OCI-LY7 (cell line): ENCODE data around the gene SFTPA2. TPM values are rescaled to one million over a fixed set of nuclear protein-coding genes. Genes with fewer than 3 reads are reported as not detected.
"Not testable (repeated sequence)": the region's sequence is repeated elsewhere in the genome, so short reads cannot be mapped to it uniquely, and the experiment has no call there.

ENCODE experiments used
- BruUV-seq: library from RNA; stranded (reverse); fragments of 400-500 nt; replicated peaks from 2 replicates; lab custom pipeline; 2021; lab: Mats Ljungman, UMichigan
- CTCF ChIA-PET: fragments of 300-600 bp; sonication (Branson Sonifier 250); formaldehyde crosslinking; loops from one replicate; lab custom pipeline; 2022; ENCODE audit warnings: antibody characterized with exemption; ENCODE audit not compliant: unreplicated experiment; lab: Charles Lee
- POLR2A ChIA-PET: fragments of 300-600 bp; sonication (Branson Sonifier 250); formaldehyde crosslinking; loops from one replicate; lab custom pipeline; 2022; ENCODE audit warnings: antibody characterized with exemption; lab: Charles Lee
- DNase-seq: peaks from one replicate; pipeline ENCODE4 v3.0.0-alpha.2; 2015; ENCODE audit warnings: low spot score
- H2AFZ ChIP-seq: fragments of 200-600 bp; sonication (generic), shearing (Covaris generic); 2 replicates; pipeline ENCODE4 v1.6.1; 2014; ENCODE audit warnings: mild to moderate bottlenecking, antibody characterized with exemption, low read length, moderate library complexity
- H3K27ac ChIP-seq: fragments of 200-600 bp; sonication (generic); 2 replicates; pipeline ENCODE4 v1.5.1; 2014; ENCODE audit warnings: mixed run types, low read depth, mild to moderate bottlenecking, moderate library complexity, low read length, inconsistent platforms; ENCODE audit not compliant: poor library complexity, severe bottlenecking
- H3K36me3 ChIP-seq: fragments of 200-600 bp; sonication (generic); 2 replicates; pipeline ENCODE4 v1.6.1; 2014; ENCODE audit warnings: mild to moderate bottlenecking, antibody characterized with exemption, low read length, moderate library complexity, mixed read lengths; ENCODE audit not compliant: insufficient read depth
- H3K4me1 ChIP-seq: fragments of 200-600 bp; sonication (generic); 2 replicates; pipeline ENCODE4 v1.5.1; 2014; ENCODE audit warnings: mild to moderate bottlenecking, low read length; ENCODE audit not compliant: insufficient read depth, poor library complexity, severe bottlenecking
- H3K4me2 ChIP-seq: fragments of 200-600 bp; sonication (generic); 2 replicates; pipeline ENCODE4 v1.6.1; 2014; ENCODE audit warnings: mild to moderate bottlenecking, low read length
- H3K4me3 ChIP-seq: fragments of 200-600 bp; sonication (generic); 2 replicates; pipeline ENCODE4 v1.5.1; 2014; ENCODE audit warnings: mild to moderate bottlenecking, low read depth, low read length; ENCODE audit not compliant: poor library complexity, severe bottlenecking
- H3K79me2 ChIP-seq: fragments of 200-600 bp; sonication (generic); 2 replicates; pipeline ENCODE4 v1.6.1; 2016; ENCODE audit warnings: low read depth, mild to moderate bottlenecking, low read length, moderate library complexity, mixed read lengths; ENCODE audit not compliant: insufficient read depth
- H3K9me2 ChIP-seq: fragments of 200-600 bp; sonication (generic); 2 replicates; pipeline ENCODE4 v1.6.1; 2016; ENCODE audit warnings: mild to moderate bottlenecking, low read length, mixed read lengths; ENCODE audit not compliant: insufficient read depth
- H3K9me3 ChIP-seq: fragments of 200-600 bp; sonication (generic); 2 replicates; pipeline ENCODE4 v1.6.1; 2014; ENCODE audit warnings: mild to moderate bottlenecking, mixed run types, low read length, mixed read lengths
- H4K20me1 ChIP-seq: fragments of 200-600 bp; sonication (generic); 2 replicates; pipeline ENCODE4 v1.6.1; 2014; ENCODE audit warnings: mild to moderate bottlenecking, antibody characterized with exemption, low read length, moderate library complexity, mixed read lengths; ENCODE audit not compliant: insufficient read depth
- CTCF ChIP-seq: fragments of 200-600 bp; sonication (generic); conservative IDR thresholded peaks from 2 replicates; pipeline ENCODE4 v1.5.1; 2014; ENCODE audit warnings: mild to moderate bottlenecking, antibody characterized with exemption, low read length, moderate library complexity, mixed read lengths
- EZH2phosphoT487 ChIP-seq: fragments of 200-600 bp; sonication (generic); IDR thresholded peaks from 2 replicates; pipeline ENCODE4 v1.6.1; 2018; ENCODE audit warnings: low read depth, borderline replicate concordance, mild to moderate bottlenecking, mixed run types, antibody characterized with exemption, low read length, moderate library complexity, mixed read lengths
- intact Hi-C: fragments of 100-400 bp; cut with micrococcal nuclease; formaldehyde crosslinking; loops from one replicate; pipeline ENCODE4 v1.10.0; 2022; ENCODE audit not compliant: unreplicated experiment
- total RNA-seq, 2 experiments: library from RNA; depleted of rRNA in 1 of 2; stranded (reverse); fragments of >200 nt in 1 of 2; shearing (Covaris generic) in 1 of 2; gene quantifications; 2 replicates each; pipeline ENCODE4 v1.2.3, GENCODE V29; 2014 to 2022

Gene SFTPA2
- total RNA-seq, 2 experiments from 2014 or later: not detected

- Histone ChIP-seq H3K9me2 (no peaks in the 10 kb centered on the region), H3K36me3 (no peaks in the 10 kb centered on the region), H3K4me3 (no peak overlapping the region), H3K4me1 (no peaks in the 10 kb centered on the region), H4K20me1 (no peaks in the 10 kb centered on the region), H3K27ac (no peak overlapping the region), H3K79me2 (no peaks in the 10 kb centered on the region), H2AFZ (no peak overlapping the region), H3K9me3 (no peaks in the 10 kb centered on the region), H3K4me2 (no peak overlapping the region)
- no peak for DNase-seq
- BruUV-seq: no TSS peak
- TF ChIP-seq CTCF (no peak), EZH2phosphoT487 (no peak)
- intact Hi-C loops: no loop called here
- POLR2A ChIA-PET: no interaction called here
- CTCF ChIA-PET: no interaction called here
Measured at GRCh38 chr10:79542626-79543025, 17.6 kb downstream of the SFTPA2 start.

GRCh38 chr10:79540930-79541329, 19.3 kb downstream of the SFTPA2 start:
- H4K20me1 ChIP-seq, H3K4me2 ChIP-seq, BruUV-seq, H3K4me1 ChIP-seq, H3K27ac ChIP-seq, H3K4me3 ChIP-seq, H3K79me2 ChIP-seq, H3K36me3 ChIP-seq, H3K9me3 ChIP-seq, intact Hi-C loops, H3K9me2 ChIP-seq, POLR2A ChIA-PET, CTCF ChIA-PET, DNase-seq, H2AFZ ChIP-seq: not testable (repeated sequence)

GRCh38 chr10:79538311-79538710, 21.9 kb downstream of the SFTPA2 start:
- H3K36me3 ChIP-seq, H3K4me2 ChIP-seq, H3K9me2 ChIP-seq, H3K4me1 ChIP-seq, CTCF ChIA-PET, DNase-seq, H4K20me1 ChIP-seq, H3K9me3 ChIP-seq, H3K4me3 ChIP-seq, BruUV-seq, H2AFZ ChIP-seq, H3K79me2 ChIP-seq, H3K27ac ChIP-seq: not testable (repeated sequence)
- POLR2A ChIA-PET: interaction anchor here (0.6 kb wide), 1 partner anchor 33 kb away, joined by 5 read pairs; no protein-coding TSS in a partner anchor
- intact Hi-C loops: loop anchor here (2.0 to 5.0 kb wide), 2 partner anchors 70 to 509 kb away; no protein-coding TSS in a partner anchor

DNA sequence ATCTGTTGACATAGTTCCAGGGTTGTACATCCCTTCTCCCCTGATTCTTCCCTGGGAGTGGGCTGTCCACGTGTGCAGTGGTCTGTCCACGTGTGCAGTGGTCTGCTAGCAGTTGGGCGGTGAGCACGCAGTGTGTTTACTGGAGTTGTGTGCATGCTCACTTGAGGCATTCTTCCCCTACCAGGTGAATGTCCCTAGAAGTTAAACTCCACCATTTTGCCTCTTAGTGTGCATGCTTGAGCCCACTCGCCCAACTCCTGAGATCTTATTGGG, 26.4 kb downstream of the SFTPA2 start:
- BruUV-seq, H3K4me2 ChIP-seq: not testable (repeated sequence)

DNA sequence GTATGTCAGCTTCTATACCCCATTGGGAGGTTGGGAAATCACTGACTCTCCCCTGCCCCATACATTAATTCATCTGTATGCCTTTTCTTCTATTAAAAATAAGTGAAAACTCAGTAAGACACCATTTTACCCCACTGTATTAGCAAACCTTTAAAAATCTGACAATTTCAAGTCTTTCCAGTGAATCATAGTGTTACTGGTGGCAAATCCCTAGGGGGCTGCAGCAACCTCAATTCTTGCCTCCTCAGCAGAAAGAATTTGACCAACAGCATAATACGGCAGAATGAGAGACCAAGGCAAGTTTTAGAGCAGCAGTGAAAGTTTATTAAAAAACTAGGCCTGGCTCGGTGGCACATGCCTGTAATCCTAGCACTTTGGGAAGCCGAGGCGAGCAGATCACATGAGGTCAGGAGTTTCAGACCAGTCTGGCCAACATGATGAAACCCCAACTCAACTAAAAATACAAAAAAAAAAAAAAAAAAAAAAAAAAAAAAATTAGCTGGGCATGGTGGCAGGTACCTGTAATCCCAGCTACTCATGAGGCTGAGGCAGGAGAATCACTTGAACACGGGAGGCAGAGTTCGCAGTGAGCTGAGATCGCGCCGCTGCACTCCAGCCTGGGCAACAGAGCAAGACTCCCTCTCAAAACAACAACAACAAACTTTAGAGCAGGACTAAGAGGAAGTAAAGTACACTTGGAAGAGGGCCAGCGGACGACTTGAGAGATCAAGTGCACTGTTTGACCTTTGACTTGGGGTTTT, 26.9 kb downstream of the SFTPA2 start:
- POLR2A ChIA-PET: interaction anchor here (0.6 kb wide), 1 partner anchor 918 kb away, joined by 4 read pairs; no protein-coding TSS in a partner anchor
- H3K4me1 ChIP-seq, intact Hi-C loops, DNase-seq, H3K27ac ChIP-seq, H3K36me3 ChIP-seq, BruUV-seq, H4K20me1 ChIP-seq, H3K9me3 ChIP-seq, H2AFZ ChIP-seq, CTCF ChIA-PET, H3K9me2 ChIP-seq, H3K4me3 ChIP-seq, H3K4me2 ChIP-seq, H3K79me2 ChIP-seq: not testable (repeated sequence)

More for the DNA sequence above, 26.4 kb downstream of the SFTPA2 start:
- CTCF ChIA-PET, H3K36me3 ChIP-seq, H3K9me3 ChIP-seq, H3K79me2 ChIP-seq, H3K4me3 ChIP-seq, H2AFZ ChIP-seq, H3K9me2 ChIP-seq, intact Hi-C loops, H3K4me1 ChIP-seq, H3K27ac ChIP-seq, DNase-seq, H4K20me1 ChIP-seq: not testable (repeated sequence)
- POLR2A ChIA-PET: interaction anchor here (0.6 kb wide), 1 partner anchor 918 kb away, joined by 4 read pairs; no protein-coding TSS in a partner anchor
